Measurements from ENCODE around the gene GPR157.
"Not testable (repeated sequence)": the region's sequence is repeated elsewhere in the genome, so short reads cannot be mapped to it uniquely, and the experiment has no call there.

The GPR157 gene

DNA sequence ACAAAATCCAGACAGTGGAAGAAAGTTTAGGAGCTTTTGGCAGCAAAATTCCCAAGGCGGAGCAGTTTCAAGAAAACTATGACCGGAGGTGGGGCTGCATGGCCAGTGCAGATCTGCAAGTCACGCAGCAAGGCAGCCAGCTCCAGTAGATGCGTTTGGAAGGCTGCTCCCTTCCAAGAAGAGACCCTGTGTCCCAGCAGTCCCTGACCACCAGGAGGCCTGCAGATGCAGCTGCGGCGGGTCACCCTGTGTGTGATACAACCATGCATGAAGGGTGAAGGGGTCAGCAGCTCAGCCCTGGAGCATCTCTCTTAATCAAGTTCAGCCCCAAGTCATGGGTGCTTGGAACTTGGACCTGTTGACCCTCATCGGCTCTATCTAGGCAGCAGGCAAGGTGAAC lies 29.3 kb downstream of the GPR157 start:
- no peak for DNase-seq (ENCODE audit: low spot score)
- H3K9me3 Mint-ChIP-seq: no peaks in the 10 kb centered on the region
- no peak overlapping the region for H3K27ac Mint-ChIP-seq
- H3K4me3 Mint-ChIP-seq: no peak overlapping the region
- H3K27me3 Mint-ChIP-seq (ENCODE audit: low read depth): peaks cover 10% of the 10 kb centered on the region
- H3K36me3 Mint-ChIP-seq (ENCODE audit: low read depth): no peaks in the 10 kb centered on the region
- H3K4me1 Mint-ChIP-seq (ENCODE audit: low read depth): no peaks in the 10 kb centered on the region

GRCh38 chr1:9097947-9098705 lies 30.8 kb downstream of the GPR157 start:
- Mint-ChIP-seq H3K27ac (no peak overlapping the region), H3K36me3 (ENCODE audit: low read depth) (no peaks in the 10 kb centered on the region), H3K4me1 (ENCODE audit: low read depth) (no peaks in the 10 kb centered on the region), H3K9me3 (no peaks in the 10 kb centered on the region), H3K27me3 (ENCODE audit: low read depth) (peaks cover 11% of the 10 kb centered on the region), H3K4me3 (no peak overlapping the region)
- no peak for DNase-seq (ENCODE audit: low spot score)

- H3K36me3 Mint-ChIP-seq (ENCODE audit: low read depth): no peaks in the 10 kb centered on the region
- no peak for DNase-seq (ENCODE audit: low spot score)
- no peaks in the 10 kb centered on the region for H3K9me3 Mint-ChIP-seq
- H3K27ac Mint-ChIP-seq: no peak overlapping the region
- peaks cover 11% of the 10 kb centered on the region for H3K27me3 Mint-ChIP-seq (ENCODE audit: low read depth)
- H3K4me1 Mint-ChIP-seq (ENCODE audit: low read depth): no peaks in the 10 kb centered on the region
- H3K4me3 Mint-ChIP-seq: no peak overlapping the region
Measured at GRCh38 chr1:9095818-9096217, 33.1 kb downstream of the GPR157 start.

DNA sequence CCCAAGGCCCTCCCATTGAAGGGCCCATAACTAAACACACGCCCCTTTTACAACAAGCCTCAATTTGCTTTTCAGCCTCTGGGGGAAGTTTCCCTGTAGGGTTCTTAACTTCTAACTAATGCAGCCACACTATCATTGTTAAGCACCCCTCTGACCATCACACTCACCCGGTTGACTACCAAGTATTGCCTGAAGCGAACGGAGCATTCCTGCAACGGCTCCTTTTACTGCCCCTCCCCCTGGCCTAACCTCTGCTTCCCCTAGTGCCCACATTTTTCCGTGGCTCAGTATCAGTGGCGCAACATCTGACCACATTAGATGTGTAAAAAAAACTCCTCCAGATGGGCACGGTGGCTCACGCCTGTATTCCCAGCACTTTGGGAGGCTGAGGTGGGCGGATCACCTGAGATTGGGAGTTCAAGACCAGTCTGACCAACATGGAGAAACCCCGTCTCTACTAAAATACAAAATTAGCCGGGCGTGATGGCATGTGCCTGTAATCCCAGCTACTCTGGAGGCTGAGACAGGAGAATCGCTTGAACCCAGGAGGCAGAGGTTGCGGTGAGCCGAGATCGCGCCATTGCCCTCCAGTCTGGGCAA lies 34.8 kb downstream of the GPR157 start:
- DNase-seq (ENCODE audit: low spot score); H3K4me3 Mint-ChIP-seq; H3K27ac Mint-ChIP-seq; H3K36me3 Mint-ChIP-seq (ENCODE audit: low read depth); H3K4me1 Mint-ChIP-seq (ENCODE audit: low read depth); H3K9me3 Mint-ChIP-seq: not testable (repeated sequence)
- peaks cover 13% of the 10 kb centered on the region for H3K27me3 Mint-ChIP-seq (ENCODE audit: low read depth)

GRCh38 chr1:9093581-9093980 lies 35.3 kb downstream of the GPR157 start:
- Mint-ChIP-seq H3K4me3 (no peak overlapping the region), H3K4me1 (ENCODE audit: low read depth) (peaks cover 3% of the 10 kb centered on the region), H3K27me3 (ENCODE audit: low read depth) (peaks cover 18% of the 10 kb centered on the region), H3K9me3 (no peaks in the 10 kb centered on the region), H3K36me3 (ENCODE audit: low read depth) (no peaks in the 10 kb centered on the region), H3K27ac (no peak overlapping the region)
- DNase-seq (ENCODE audit: low spot score): no peak

DNA sequence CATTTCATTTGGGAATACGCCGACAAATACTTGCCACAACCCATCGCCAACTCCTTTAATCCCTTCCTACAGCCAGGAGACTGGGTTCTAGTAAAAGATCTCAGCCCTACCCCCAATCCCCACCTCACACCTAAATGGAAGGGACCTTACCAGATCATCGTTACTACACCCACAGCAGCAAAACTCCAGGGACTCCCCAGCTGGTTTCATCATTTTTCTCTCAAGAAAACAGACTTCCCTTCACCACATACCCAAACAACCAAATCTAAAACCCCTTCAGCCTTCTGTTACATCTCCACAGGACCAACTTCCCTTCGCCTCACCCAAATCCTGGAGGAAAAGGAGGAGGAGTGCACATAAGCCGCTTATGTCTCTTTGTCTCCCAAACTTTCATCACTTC lies 35.8 kb downstream of the GPR157 start:
- H3K36me3 Mint-ChIP-seq (ENCODE audit: low read depth): no peaks in the 10 kb centered on the region

DNA sequence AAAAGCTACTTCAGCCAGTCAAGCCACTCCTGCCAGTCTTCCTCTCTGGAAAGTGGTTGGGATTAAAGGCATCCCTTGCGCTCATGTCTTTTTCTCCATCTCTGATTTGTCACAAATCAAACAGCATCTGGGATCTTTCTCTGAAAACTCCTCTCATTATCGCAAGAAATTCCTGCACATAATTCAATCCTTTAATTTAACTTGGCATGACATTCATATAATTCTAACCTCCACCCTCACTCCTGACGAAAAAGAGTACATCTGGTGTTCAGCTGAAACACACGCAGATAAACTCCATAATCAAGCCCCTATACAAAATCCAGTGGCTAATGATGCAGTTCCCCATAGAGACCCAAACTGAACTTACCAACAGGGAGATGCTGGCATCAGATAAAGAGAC lies 40.1 kb downstream of the GPR157 start:
- no peak for DNase-seq (ENCODE audit: low spot score)
- Mint-ChIP-seq H3K27me3 (ENCODE audit: low read depth) (peaks cover 30% of the 10 kb centered on the region), H3K36me3 (ENCODE audit: low read depth) (no peaks in the 10 kb centered on the region), H3K27ac (no peak overlapping the region), H3K4me3 (no peak overlapping the region), H3K4me1 (ENCODE audit: low read depth) (peaks cover 9% of the 10 kb centered on the region), H3K9me3 (no peaks in the 10 kb centered on the region)

More for the DNA sequence above, 35.8 kb downstream of the GPR157 start:
- peaks cover 3% of the 10 kb centered on the region for H3K4me1 Mint-ChIP-seq (ENCODE audit: low read depth)
- H3K27ac Mint-ChIP-seq: no peak overlapping the region
- DNase-seq (ENCODE audit: low spot score): no peak
- no peaks in the 10 kb centered on the region for H3K9me3 Mint-ChIP-seq
- H3K4me3 Mint-ChIP-seq: no peak overlapping the region
- H3K27me3 Mint-ChIP-seq (ENCODE audit: low read depth): peaks cover 18% of the 10 kb centered on the region

- peaks cover 30% of the 10 kb centered on the region for H3K27me3 Mint-ChIP-seq (ENCODE audit: low read depth)
- DNase-seq (ENCODE audit: low spot score): no peak
- no peak overlapping the region for H3K27ac Mint-ChIP-seq
- H3K4me1 Mint-ChIP-seq (ENCODE audit: low read depth): peaks cover 16% of the 10 kb centered on the region
- H3K9me3 Mint-ChIP-seq: no peaks in the 10 kb centered on the region
- no peak overlapping the region for H3K4me3 Mint-ChIP-seq
- H3K36me3 Mint-ChIP-seq (ENCODE audit: low read depth): no peaks in the 10 kb centered on the region
Measured at GRCh38 chr1:9087411-9088125, 41.3 kb downstream of the GPR157 start.

DNA sequence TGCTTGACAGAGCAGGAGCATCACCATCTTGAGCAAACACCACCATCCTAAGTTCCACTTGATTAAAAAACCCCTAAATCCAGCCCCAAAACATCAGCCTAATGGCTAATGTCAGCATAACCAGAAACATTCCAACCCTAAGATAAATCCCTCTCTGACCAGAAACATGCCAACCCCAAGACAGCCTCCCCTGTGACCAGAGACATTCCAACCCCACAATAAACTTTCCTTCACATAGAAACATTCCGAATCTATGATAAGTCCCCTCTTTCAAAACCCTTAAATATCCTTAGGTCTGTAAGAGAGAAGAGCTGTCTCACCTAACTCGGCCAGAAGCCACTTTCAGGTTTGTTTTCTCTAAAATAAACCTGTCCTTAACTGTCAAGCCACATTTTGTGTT lies 42.1 kb downstream of the GPR157 start:
- Mint-ChIP-seq H3K4me3 (no peak overlapping the region), H3K4me1 (ENCODE audit: low read depth) (peaks cover 22% of the 10 kb centered on the region), H3K27ac (no peak overlapping the region), H3K27me3 (ENCODE audit: low read depth) (peaks cover 30% of the 10 kb centered on the region), H3K9me3 (no peaks in the 10 kb centered on the region), H3K36me3 (ENCODE audit: low read depth) (no peaks in the 10 kb centered on the region)
- DNase-seq (ENCODE audit: low spot score): no peak

DNA sequence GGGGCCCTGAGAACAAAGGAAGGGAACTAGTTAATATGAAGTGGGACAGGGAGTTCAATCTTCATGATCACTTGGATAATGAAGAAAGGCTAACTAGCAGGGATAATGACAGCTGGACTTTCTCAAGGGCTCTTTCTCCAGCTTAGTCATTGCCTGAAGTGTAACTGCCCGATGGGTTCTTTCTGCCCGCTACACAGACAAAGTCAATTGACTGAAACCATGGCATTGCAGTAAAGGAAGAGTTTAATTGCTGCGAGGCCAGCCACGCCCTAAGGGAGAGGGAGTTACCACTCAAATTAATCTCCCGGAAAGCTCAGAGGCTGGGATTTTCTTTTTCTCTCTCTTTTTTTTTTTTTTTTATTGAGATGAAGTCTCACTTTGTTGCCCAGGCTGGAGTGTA lies 42.9 kb downstream of the GPR157 start:
- H3K27me3 Mint-ChIP-seq (ENCODE audit: low read depth): peaks cover 32% of the 10 kb centered on the region
- no peak for DNase-seq (ENCODE audit: low spot score)
- no peaks in the 10 kb centered on the region for H3K9me3 Mint-ChIP-seq
- H3K36me3 Mint-ChIP-seq (ENCODE audit: low read depth): no peaks in the 10 kb centered on the region
- no peak overlapping the region for H3K4me3 Mint-ChIP-seq
- H3K27ac Mint-ChIP-seq: no peak overlapping the region
- H3K4me1 Mint-ChIP-seq (ENCODE audit: low read depth): peaks cover 24% of the 10 kb centered on the region

DNA sequence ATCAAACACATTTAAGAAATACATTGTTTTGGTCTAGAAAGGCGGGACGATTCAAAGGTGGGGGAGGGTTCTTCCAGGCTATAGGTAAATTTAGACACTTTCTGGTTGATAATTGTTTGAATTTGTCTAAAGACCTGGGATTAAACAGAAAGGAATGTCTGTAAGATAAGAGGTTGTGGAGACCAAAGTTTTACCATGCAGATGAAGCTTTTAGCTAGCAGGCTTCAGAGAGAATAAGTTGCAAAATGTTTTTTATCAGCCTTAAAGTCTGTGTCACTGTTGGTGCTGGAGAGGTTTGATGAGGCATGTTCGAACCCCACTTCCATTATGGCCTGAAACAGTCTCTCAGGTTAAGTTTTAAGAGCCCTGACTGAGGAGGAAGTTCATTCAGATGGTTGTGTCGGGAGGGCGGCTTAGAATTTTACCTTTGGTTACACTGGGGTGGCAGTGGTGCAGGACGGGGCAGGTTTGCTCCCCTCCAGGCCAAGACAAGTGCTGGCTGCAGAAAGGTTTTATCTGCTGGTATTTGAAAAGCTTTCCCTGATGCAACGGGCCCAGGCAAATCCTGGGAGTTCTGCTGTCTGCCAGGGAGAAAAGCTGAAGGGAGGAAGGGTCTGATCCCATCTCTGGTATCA lies 43.5 kb downstream of the GPR157 start:
- peaks cover 29% of the 10 kb centered on the region for H3K4me1 Mint-ChIP-seq (ENCODE audit: low read depth)
- H3K9me3 Mint-ChIP-seq: no peaks in the 10 kb centered on the region
- H3K27me3 Mint-ChIP-seq (ENCODE audit: low read depth): peaks cover 33% of the 10 kb centered on the region
- H3K36me3 Mint-ChIP-seq (ENCODE audit: low read depth): peaks cover under 1% of the 10 kb centered on the region
- H3K4me3 Mint-ChIP-seq: no peak overlapping the region
- no peak for DNase-seq (ENCODE audit: low spot score)
- H3K27ac Mint-ChIP-seq: no peak overlapping the region

GRCh38 chr1:9084906-9085305 lies 44.0 kb downstream of the GPR157 start:
- Mint-ChIP-seq H3K4me3 (no peak overlapping the region), H3K4me1 (ENCODE audit: low read depth) (peaks cover 34% of the 10 kb centered on the region), H3K9me3 (no peaks in the 10 kb centered on the region), H3K27ac (no peak overlapping the region), H3K36me3 (ENCODE audit: low read depth) (peaks cover 4% of the 10 kb centered on the region), H3K27me3 (ENCODE audit: low read depth) (peaks cover 36% of the 10 kb centered on the region)
- no peak for DNase-seq (ENCODE audit: low spot score)

GRCh38 chr1:9081473-9081872 lies 47.4 kb downstream of the GPR157 start:
- peaks cover 56% of the 10 kb centered on the region for H3K4me1 Mint-ChIP-seq (ENCODE audit: low read depth)
- peaks cover 36% of the 10 kb centered on the region for H3K27me3 Mint-ChIP-seq (ENCODE audit: low read depth)
- no peak overlapping the region for H3K4me3 Mint-ChIP-seq
- H3K9me3 Mint-ChIP-seq: no peaks in the 10 kb centered on the region
- no peak overlapping the region for H3K27ac Mint-ChIP-seq
- peaks cover 6% of the 10 kb centered on the region for H3K36me3 Mint-ChIP-seq (ENCODE audit: low read depth)
- DNase-seq (ENCODE audit: low spot score): no peak

DNA sequence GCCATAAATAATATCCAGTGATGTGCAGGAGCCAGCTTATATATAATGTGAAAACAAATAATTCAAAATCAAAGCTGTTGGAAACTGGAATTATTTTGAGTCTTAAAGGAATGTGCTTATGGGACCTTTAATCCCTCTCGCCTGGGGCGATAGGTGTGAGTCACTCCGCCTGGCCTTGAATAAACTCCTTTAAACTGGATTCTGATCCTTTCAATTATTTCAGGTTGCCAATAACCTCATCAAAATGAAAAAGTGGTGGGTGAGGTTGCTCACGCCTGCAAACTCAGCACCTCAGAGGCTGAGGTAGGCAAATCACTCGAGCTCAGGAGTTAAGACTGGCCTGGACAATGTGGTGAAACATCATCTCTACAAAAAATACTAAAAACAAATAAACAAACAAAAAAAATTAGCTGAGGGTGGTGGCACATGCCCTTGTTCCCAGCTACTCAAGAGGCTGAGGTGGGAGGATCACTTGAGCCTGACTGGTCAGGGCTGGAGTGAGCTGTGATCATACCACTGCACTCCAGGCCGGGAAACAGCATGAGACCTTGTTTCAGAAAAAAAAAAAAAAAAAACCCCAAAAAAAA lies 48.1 kb downstream of the GPR157 start:
- no peak overlapping the region for H3K4me3 Mint-ChIP-seq
- no peak for DNase-seq (ENCODE audit: low spot score)
- peaks cover 6% of the 10 kb centered on the region for H3K36me3 Mint-ChIP-seq (ENCODE audit: low read depth)
- peaks cover 60% of the 10 kb centered on the region for H3K4me1 Mint-ChIP-seq (ENCODE audit: low read depth)
- no peaks in the 10 kb centered on the region for H3K9me3 Mint-ChIP-seq
- no peak overlapping the region for H3K27ac Mint-ChIP-seq
- H3K27me3 Mint-ChIP-seq (ENCODE audit: low read depth): peaks cover 35% of the 10 kb centered on the region

Data from T-helper 2 cell treated with Interferon-gamma antibody and Interleukin-4, amounts not matched to agents 5 μg/mL and 100 μg/mL, for 36 hours (primary cell).